PFSK-1 (cell line): ENCODE results near the gene HCN2.

ENCODE experiments used
- SIN3A ChIP-seq: IDR thresholded peaks from 2 replicates; pipeline ENCODE4 v1.6.1; 2012; ENCODE audit warnings: mild to moderate bottlenecking, low read length, moderate library complexity, borderline replicate concordance; ENCODE audit not compliant: insufficient read depth
- TF ChIP-seq, protein P1 (sequence below), 2 experiments: IDR thresholded peaks; 2 replicates each; pipeline versions ENCODE4 v1.6.1 to v1.8.0; 2011 to 2012; ENCODE audit warnings: low read depth in 2 of 2, low read length in 2 of 2, control low read depth in 1 of 2, inconsistent platforms in 1 of 2, mild to moderate bottlenecking in 1 of 2, moderate library complexity in 1 of 2; ENCODE audit not compliant: insufficient read depth in 1 of 2

DNA sequence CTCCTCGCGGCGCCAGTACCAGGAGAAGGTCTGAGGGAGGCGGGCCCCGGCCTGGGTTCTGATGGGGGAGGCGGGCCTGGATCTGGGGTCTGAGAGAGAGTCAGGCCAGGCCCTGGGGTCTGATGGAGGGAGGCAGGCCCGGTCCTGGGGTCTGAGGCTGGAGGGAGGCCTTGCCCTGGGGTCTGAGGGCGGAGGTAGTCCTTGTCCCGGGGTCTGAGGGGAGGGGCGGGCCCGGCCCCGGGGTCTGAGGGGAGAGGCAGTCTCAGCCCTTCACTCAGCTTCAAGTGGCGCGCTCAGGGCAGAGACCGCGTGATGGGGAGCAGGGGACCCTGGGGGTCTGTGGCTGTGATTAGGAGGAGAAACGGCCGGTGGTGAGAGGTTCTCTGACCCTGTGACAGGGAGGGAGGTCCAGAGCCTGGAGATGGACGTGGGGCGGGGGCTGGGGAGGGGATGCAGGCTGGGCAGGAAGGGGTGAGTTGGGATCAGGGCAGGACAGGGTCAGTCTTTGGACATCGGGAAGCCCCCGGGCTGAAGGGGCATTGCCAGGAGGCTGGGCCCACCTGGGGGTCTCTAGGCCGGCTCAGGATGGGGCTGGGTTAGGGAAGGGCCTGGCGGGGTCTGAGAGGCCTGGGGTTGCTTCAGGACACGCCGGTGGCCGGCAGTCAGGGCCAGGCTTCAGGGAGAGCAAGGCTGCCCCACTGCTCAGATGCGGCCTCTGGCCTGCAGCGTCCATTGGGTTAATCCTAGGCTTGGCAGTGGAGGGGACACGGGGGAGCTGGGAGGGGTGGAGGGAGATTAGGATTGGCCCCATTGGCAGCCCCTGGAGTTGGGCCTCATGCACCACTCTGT, 18.7 kb downstream of the HCN2 start:
- TF ChIP-seq, protein P1, sequence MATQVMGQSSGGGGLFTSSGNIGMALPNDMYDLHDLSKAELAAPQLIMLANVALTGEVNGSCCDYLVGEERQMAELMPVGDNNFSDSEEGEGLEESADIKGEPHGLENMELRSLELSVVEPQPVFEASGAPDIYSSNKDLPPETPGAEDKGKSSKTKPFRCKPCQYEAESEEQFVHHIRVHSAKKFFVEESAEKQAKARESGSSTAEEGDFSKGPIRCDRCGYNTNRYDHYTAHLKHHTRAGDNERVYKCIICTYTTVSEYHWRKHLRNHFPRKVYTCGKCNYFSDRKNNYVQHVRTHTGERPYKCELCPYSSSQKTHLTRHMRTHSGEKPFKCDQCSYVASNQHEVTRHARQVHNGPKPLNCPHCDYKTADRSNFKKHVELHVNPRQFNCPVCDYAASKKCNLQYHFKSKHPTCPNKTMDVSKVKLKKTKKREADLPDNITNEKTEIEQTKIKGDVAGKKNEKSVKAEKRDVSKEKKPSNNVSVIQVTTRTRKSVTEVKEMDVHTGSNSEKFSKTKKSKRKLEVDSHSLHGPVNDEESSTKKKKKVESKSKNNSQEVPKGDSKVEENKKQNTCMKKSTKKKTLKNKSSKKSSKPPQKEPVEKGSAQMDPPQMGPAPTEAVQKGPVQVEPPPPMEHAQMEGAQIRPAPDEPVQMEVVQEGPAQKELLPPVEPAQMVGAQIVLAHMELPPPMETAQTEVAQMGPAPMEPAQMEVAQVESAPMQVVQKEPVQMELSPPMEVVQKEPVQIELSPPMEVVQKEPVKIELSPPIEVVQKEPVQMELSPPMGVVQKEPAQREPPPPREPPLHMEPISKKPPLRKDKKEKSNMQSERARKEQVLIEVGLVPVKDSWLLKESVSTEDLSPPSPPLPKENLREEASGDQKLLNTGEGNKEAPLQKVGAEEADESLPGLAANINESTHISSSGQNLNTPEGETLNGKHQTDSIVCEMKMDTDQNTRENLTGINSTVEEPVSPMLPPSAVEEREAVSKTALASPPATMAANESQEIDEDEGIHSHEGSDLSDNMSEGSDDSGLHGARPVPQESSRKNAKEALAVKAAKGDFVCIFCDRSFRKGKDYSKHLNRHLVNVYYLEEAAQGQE (IDR thresholded peaks at IDR 0.05; ENCODE audit: insufficient read depth in 1 of 2, low read depth in 2 of 2, low read length in 2 of 2), result no peak
- TF ChIP-seq SIN3A, result no peak
